ENCODE data around the gene C12orf60.

GRCh38 chr12:14802721-14803010, 804 bp upstream of the C12orf60 start:
- TF ChIP-seq POLR2A (IDR thresholded peaks at IDR 0.05), result no peak
- no peak for TF ChIP-seq POLR2AphosphoS5 (IDR thresholded peaks at IDR 0.05)

All from suprapubic skin (tissue), 4 donors.